Esophagus squamous epithelium (tissue), 4 donors: ENCODE data around the gene TMEM271.

Experiments used
- POLR2A ChIP-seq, 4 donors: fragments of 450-650 bp; IDR thresholded peaks; one replicate each; pipeline ENCODE4 v1.6.1; 2017; ENCODE audit warnings: antibody characterized with exemption in 4 of 4, mild to moderate bottlenecking in 4 of 4, moderate library complexity in 3 of 4
- TF ChIP-seq, protein P1 (sequence below), 6 experiments: fragments of 450-650 bp in 4 of 6; fragments of 200-600 bp in 2 of 6; sonication (generic) in 2 of 6; IDR thresholded peaks; one replicate each; pipeline ENCODE4 v1.5.1; 2016 to 2019; ENCODE audit warnings: antibody characterized with exemption in 6 of 6, mild to moderate bottlenecking in 4 of 6, moderate library complexity in 4 of 6

DNA sequence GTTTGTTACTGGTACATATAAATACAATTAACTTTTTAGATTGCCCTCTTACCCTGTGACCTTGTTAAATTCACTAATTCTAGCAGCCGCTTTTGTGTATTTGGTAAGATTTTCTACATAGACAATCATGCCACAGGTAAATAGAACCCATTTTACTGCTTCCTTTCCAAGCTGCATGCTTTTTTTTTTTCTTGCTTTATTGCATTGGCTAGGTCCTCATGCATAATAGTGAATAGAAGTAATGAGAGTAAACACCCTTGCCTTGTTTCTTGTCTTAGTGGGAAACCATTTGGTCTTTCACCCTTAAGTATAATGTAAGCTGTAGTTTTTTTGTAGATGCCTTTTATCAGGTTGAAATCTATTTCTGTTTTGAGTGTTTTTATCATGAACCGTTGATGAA, 7.7 kb upstream of the TMEM271 start:
- TF ChIP-seq, protein P1, sequence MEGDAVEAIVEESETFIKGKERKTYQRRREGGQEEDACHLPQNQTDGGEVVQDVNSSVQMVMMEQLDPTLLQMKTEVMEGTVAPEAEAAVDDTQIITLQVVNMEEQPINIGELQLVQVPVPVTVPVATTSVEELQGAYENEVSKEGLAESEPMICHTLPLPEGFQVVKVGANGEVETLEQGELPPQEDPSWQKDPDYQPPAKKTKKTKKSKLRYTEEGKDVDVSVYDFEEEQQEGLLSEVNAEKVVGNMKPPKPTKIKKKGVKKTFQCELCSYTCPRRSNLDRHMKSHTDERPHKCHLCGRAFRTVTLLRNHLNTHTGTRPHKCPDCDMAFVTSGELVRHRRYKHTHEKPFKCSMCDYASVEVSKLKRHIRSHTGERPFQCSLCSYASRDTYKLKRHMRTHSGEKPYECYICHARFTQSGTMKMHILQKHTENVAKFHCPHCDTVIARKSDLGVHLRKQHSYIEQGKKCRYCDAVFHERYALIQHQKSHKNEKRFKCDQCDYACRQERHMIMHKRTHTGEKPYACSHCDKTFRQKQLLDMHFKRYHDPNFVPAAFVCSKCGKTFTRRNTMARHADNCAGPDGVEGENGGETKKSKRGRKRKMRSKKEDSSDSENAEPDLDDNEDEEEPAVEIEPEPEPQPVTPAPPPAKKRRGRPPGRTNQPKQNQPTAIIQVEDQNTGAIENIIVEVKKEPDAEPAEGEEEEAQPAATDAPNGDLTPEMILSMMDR (IDR thresholded peaks at IDR 0.05): no peak
- TF ChIP-seq POLR2A (IDR thresholded peaks at IDR 0.05): no peak
